HepG2 (cell line): ENCODE measurements around the gene PLD1. TPM values are rescaled to one million over a fixed set of nuclear protein-coding genes. Genes with fewer than 3 reads are reported as not detected.
"Not testable (repeated sequence)": the region's sequence is repeated elsewhere in the genome, so short reads cannot be mapped to it uniquely, and the experiment has no call there.

Experiments
- ATAC-seq: fragments of 200-7000 bp; cut with Tn5 transposase; 3 replicates; pipeline ENCODE4 v1.9.1; 2020; ENCODE audit warnings: mild to moderate bottlenecking, moderate library complexity
- BruUV-seq: library from RNA; stranded (reverse); fragments of 400-500 nt; replicated peaks from 2 replicates; lab custom pipeline; 2021; lab: Mats Ljungman, UMichigan
- CTCF ChIA-PET: fragments of 300-600 bp; formaldehyde crosslinking; extraction: SDS; loops from one replicate; lab custom pipeline; 2021; ENCODE audit warnings: low total read pairs, inconsistent platforms, low intra/inter-chr PET ratio; lab: Yijun Ruan, JAX
- POLR2A ChIA-PET: fragments of 350-600 bp; sonication (Branson Sonifier 250); formaldehyde crosslinking; loops from one replicate; lab custom pipeline; 2020; ENCODE audit warnings: antibody characterized with exemption, inconsistent platforms; lab: Yijun Ruan, JAX
- DNase-seq: peaks from one replicate; pipeline ENCODE4 v3.0.0-alpha.2; 2015; ENCODE audit warnings: low spot score
- FAIRE-seq: peaks from 3 replicates; lab custom pipeline; 2011; peaks lifted over from hg19 to GRCh38; lab: Jason Lieb, UNC
- H2AFZ ChIP-seq: one replicate; pipeline ENCODE4 v1.6.1; 2011; ENCODE audit warnings: low read length, inconsistent platforms
- H3K27ac ChIP-seq: fragments of 300-600 bp; 3 replicates; pipeline ENCODE4 v1.8.0; 2011; ENCODE audit warnings: mixed run types, mild to moderate bottlenecking, mixed read lengths, low read length, inconsistent platforms; ENCODE audit not compliant: insufficient read depth; ENCODE audit errors: extremely low read length
- H3K27me3 ChIP-seq, 2 experiments: fragments of 200-600 bp in 1 of 2; 2 replicates in 1 of 2; 3 replicates in 1 of 2; pipeline versions ENCODE4 v1.6.0 to v1.8.0; 2011; ENCODE audit warnings: low read length in 2 of 2, mild to moderate bottlenecking in 2 of 2, moderate library complexity in 2 of 2, inconsistent platforms in 1 of 2; ENCODE audit not compliant: insufficient read depth in 2 of 2, control insufficient read depth in 1 of 2
- H3K36me3 ChIP-seq, 2 experiments: fragments of 200-600 bp in 1 of 2; replicated peaks in 1 of 2; 2 replicates in 1 of 2; 3 replicates in 1 of 2; pipeline versions ENCODE4 v1.5.1 to v1.8.0; 2011; ENCODE audit warnings: low read length in 2 of 2, inconsistent platforms in 1 of 2; ENCODE audit not compliant: insufficient read depth in 2 of 2, control insufficient read depth in 1 of 2
- H3K4me1 ChIP-seq: 2 replicates; pipeline ENCODE4 v1.5.1; 2012; ENCODE audit warnings: low read length, inconsistent platforms; ENCODE audit not compliant: insufficient read depth
- H3K4me2 ChIP-seq: 2 replicates; pipeline ENCODE4 v1.6.0; 2011; ENCODE audit warnings: low read depth, low read length, inconsistent platforms
- H3K4me3 ChIP-seq, 3 experiments: fragments of 200-600 bp in 1 of 3; sonication (generic), shearing (Covaris generic) in 1 of 3; replicated peaks in 1 of 3; 2 replicates each; pipeline ENCODE4 v1.5.1; 2011 to 2016; ENCODE audit warnings: low read length in 3 of 3, inconsistent platforms in 2 of 3, low read depth in 2 of 3, mild to moderate bottlenecking in 2 of 3, control low read depth in 1 of 3, mixed read lengths in 1 of 3; ENCODE audit not compliant: insufficient read depth in 1 of 3
- H3K79me2 ChIP-seq: one replicate; pipeline ENCODE4 v1.6.1; 2011; ENCODE audit warnings: low read length, inconsistent platforms; ENCODE audit not compliant: insufficient read depth
- H3K9ac ChIP-seq: 2 replicates; pipeline ENCODE4 v1.6.0; 2011; ENCODE audit warnings: mild to moderate bottlenecking, low read depth, low read length, inconsistent platforms; ENCODE audit not compliant: insufficient read depth
- H3K9me3 ChIP-seq: 2 replicates; pipeline ENCODE4 v1.5.1; 2012; ENCODE audit warnings: mild to moderate bottlenecking, low read length
- H4K20me1 ChIP-seq: 2 replicates; pipeline ENCODE4 v1.6.0; 2011; ENCODE audit warnings: inconsistent platforms, mild to moderate bottlenecking, low read length, moderate library complexity; ENCODE audit not compliant: insufficient read depth
- ATRX ChIP-seq: sonication (generic); formaldehyde crosslinking; IDR thresholded peaks from 2 replicates; pipeline ENCODE4 v1.4.0; 2020; ENCODE audit warnings: missing genetic modification reagents, borderline replicate concordance
- CBX1 ChIP-seq: IDR thresholded peaks from one replicate; pipeline ENCODE4 v1.6.1; 2016; ENCODE audit warnings: antibody characterized with exemption, low read depth
- GTF2F1 ChIP-seq: fragments of 150-350 bp; IDR thresholded peaks from 2 replicates; pipeline ENCODE4 v1.6.1; 2014; ENCODE audit warnings: low read length
- HES4 ChIP-seq: sonication (generic); formaldehyde crosslinking; IDR thresholded peaks from 2 replicates; pipeline ENCODE4 v1.9.0; 2021; ENCODE audit warnings: mild to moderate bottlenecking, missing genetic modification reagents, borderline replicate concordance
- MTA3 ChIP-seq: sonication (generic); formaldehyde crosslinking; IDR thresholded peaks from 2 replicates; pipeline ENCODE4 v1.4.0; 2020; ENCODE audit warnings: missing genetic modification reagents
- NKX3-1 ChIP-seq: sonication (generic); formaldehyde crosslinking; IDR thresholded peaks from 2 replicates; pipeline ENCODE4 v1.5.0; 2020; ENCODE audit warnings: missing genetic modification reagents
- NR2C2 ChIP-seq: sonication (generic); formaldehyde crosslinking; IDR thresholded peaks from 2 replicates; pipeline ENCODE4 v1.4.0; 2020; ENCODE audit warnings: missing genetic modification reagents, mild to moderate bottlenecking, moderate library complexity, borderline replicate concordance
- SMARCE1 ChIP-seq: fragments of 450-650 bp; IDR thresholded peaks from 2 replicates; pipeline ENCODE4 v1.6.1; 2017; ENCODE audit warnings: borderline replicate concordance
- ZNF552 ChIP-seq: sonication (generic); formaldehyde crosslinking; IDR thresholded peaks from 2 replicates; pipeline ENCODE4 v1.9.0; 2022; ENCODE audit warnings: missing genetic modification reagents, mild to moderate bottlenecking, borderline replicate concordance
- ZNF615 ChIP-seq: sonication (generic); formaldehyde crosslinking; IDR thresholded peaks from 2 replicates; pipeline ENCODE4 v1.5.0; 2020; ENCODE audit warnings: mild to moderate bottlenecking, missing genetic modification reagents, borderline replicate concordance
- WGBS: methylation state at CpG from one replicate; pipeline ENCODE4 v1.1.6; 2017; ENCODE audit warnings: low lambda C conversion rate; 5-methylcytosine and 5-hydroxymethylcytosine counted together
- in situ Hi-C: cut with HindIII; loops from 2 replicates; pipeline ENCODE4 v1.10.0; 2017; ENCODE audit warnings: low pct_unique_long_range_greater_than_20kb; ENCODE audit not compliant: extremely low pct_ligation_motif_present
- intact Hi-C: fragments of 100-400 bp; cut with micrococcal nuclease; formaldehyde crosslinking; loops from one replicate; pipeline ENCODE4 v1.10.0; 2022; ENCODE audit not compliant: unreplicated experiment
- polyA plus RNA-seq, 8 experiments: library from polyadenylated mRNA; depleted of rRNA in 3 of 8; stranded (reverse) in 7 of 8; unstranded in 1 of 8; fragments of >200 nt; fragmentation: Illumina TruSeq in 4 of 8; extraction: Trizol in 4 of 8; gene quantifications; 2 replicates each; pipeline versions ENCODE4 v1.2.1 to v1.2.3, GENCODE V29; 2011 to 2016; ENCODE audit warnings: low read depth in 4 of 8, missing spikeins in 1 of 8, mixed read lengths in 1 of 8; ENCODE audit not compliant: insufficient read depth in 1 of 8
- total RNA-seq, 5 experiments: library from RNA; depleted of rRNA; stranded (reverse); fragments of >200 nt; fragmentation: Illumina TruSeq; extraction: Trizol; gene quantifications; 2 replicates each; pipeline ENCODE4 v1.2.3, GENCODE V29; 2016; ENCODE audit warnings: low read depth in 1 of 5
- TF ChIP-seq, protein P1 (sequence below): conservative IDR thresholded peaks from 2 replicates; pipeline ENCODE4 v1.6.1; 2018; ENCODE audit warnings: missing genetic modification reagents
- TF ChIP-seq, protein P2 (sequence below): IDR thresholded peaks from 2 replicates; pipeline ENCODE4 v1.6.1; 2018; ENCODE audit warnings: missing genetic modification reagents
- TF ChIP-seq, protein P3 (sequence below): sonication (generic); formaldehyde crosslinking; IDR thresholded peaks from 2 replicates; pipeline ENCODE4 v1.8.0; 2022; ENCODE audit warnings: missing genetic modification reagents, mild to moderate bottlenecking, moderate library complexity, borderline replicate concordance

The PLD1 gene
- total and polyA plus RNA-seq, 2 of the 13 experiments (the other 11 are each of a cell fraction or from before 2014, with no cell fraction given): 27.1 to 59.4 TPM

DNA sequence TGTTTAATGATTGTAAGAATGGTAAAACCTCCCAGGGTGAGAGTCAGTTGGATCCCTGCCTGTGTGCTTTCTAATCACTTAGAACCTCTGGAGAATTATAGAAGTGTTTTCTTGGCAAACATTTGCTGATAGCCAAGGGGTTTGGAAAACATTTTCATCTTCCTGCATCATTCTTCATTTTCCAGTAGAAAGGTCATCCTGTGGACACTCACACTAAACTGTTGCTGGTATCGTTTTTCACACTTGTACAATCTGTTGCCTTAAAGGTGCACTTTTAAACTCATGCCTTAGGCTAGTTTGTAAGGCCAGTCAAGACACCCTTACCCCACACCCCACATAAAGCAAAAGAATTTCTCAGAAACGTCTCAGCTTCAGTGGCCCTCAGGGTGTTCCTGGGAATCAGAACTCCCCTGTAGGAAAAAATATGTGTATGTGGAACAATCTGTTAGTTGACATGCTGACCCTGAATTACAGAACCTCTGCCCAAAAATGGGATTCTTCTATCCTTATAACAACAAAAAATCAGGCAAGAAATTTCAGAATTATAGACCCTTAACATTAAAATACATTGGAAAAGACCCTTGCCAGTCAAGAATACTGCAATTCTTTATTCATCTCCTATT lies 5.8 kb upstream of the PLD1 start:
- in situ Hi-C loops (no loop called here), intact Hi-C loops (no loop called here)
- Histone ChIP-seq H3K79me2 (peaks cover 7% of the 10 kb centered on the region), H3K4me2 (no peak overlapping the region), H3K36me3 (no peaks in the 10 kb centered on the region), H3K4me3 (no peak overlapping the region), H3K27me3 (no peaks in the 10 kb centered on the region), H3K9ac (no peak overlapping the region), H2AFZ (no peak overlapping the region), H4K20me1 (no peaks in the 10 kb centered on the region), H3K27ac (no peak overlapping the region), H3K4me1 (peaks cover 46% of the 10 kb centered on the region), H3K9me3 (no peaks in the 10 kb centered on the region)
- WGBS: 56% methylated on average over 2 of the region's 2 CpGs
- CTCF ChIA-PET: no interaction called here
- no peak for DNase-seq
- TF ChIP-seq NR2C2 (CRISPR knock-in tag) (no peak), ZNF552 (no peak), GTF2F1 (no peak), ATRX (CRISPR knock-in tag) (no peak), NKX3-1 (CRISPR knock-in tag) (no peak), MTA3 (CRISPR knock-in tag) (no peak), ZNF615 (no peak), HES4 (CRISPR knock-in tag) (no peak), CBX1 (no peak), SMARCE1 (no peak)
- TF ChIP-seq, protein P1, sequence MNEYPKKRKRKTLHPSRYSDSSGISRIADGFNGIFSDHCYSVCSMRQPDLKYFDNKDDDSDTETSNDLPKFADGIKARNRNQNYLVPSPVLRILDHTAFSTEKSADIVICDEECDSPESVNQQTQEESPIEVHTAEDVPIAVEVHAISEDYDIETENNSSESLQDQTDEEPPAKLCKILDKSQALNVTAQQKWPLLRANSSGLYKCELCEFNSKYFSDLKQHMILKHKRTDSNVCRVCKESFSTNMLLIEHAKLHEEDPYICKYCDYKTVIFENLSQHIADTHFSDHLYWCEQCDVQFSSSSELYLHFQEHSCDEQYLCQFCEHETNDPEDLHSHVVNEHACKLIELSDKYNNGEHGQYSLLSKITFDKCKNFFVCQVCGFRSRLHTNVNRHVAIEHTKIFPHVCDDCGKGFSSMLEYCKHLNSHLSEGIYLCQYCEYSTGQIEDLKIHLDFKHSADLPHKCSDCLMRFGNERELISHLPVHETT: no peak
- TF ChIP-seq, protein P2, sequence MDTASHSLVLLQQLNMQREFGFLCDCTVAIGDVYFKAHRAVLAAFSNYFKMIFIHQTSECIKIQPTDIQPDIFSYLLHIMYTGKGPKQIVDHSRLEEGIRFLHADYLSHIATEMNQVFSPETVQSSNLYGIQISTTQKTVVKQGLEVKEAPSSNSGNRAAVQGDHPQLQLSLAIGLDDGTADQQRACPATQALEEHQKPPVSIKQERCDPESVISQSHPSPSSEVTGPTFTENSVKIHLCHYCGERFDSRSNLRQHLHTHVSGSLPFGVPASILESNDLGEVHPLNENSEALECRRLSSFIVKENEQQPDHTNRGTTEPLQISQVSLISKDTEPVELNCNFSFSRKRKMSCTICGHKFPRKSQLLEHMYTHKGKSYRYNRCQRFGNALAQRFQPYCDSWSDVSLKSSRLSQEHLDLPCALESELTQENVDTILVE (CRISPR knock-in tag): no peak
- TF ChIP-seq, protein P3, sequence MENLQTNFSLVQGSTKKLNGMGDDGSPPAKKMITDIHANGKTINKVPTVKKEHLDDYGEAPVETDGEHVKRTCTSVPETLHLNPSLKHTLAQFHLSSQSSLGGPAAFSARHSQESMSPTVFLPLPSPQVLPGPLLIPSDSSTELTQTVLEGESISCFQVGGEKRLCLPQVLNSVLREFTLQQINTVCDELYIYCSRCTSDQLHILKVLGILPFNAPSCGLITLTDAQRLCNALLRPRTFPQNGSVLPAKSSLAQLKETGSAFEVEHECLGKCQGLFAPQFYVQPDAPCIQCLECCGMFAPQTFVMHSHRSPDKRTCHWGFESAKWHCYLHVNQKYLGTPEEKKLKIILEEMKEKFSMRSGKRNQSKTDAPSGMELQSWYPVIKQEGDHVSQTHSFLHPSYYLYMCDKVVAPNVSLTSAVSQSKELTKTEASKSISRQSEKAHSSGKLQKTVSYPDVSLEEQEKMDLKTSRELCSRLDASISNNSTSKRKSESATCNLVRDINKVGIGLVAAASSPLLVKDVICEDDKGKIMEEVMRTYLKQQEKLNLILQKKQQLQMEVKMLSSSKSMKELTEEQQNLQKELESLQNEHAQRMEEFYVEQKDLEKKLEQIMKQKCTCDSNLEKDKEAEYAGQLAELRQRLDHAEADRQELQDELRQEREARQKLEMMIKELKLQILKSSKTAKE (CRISPR knock-in tag): no peak
- no TSS peak for BruUV-seq
- FAIRE-seq: no peak
- POLR2A ChIA-PET: no interaction called here
- no peak for ATAC-seq

DNA sequence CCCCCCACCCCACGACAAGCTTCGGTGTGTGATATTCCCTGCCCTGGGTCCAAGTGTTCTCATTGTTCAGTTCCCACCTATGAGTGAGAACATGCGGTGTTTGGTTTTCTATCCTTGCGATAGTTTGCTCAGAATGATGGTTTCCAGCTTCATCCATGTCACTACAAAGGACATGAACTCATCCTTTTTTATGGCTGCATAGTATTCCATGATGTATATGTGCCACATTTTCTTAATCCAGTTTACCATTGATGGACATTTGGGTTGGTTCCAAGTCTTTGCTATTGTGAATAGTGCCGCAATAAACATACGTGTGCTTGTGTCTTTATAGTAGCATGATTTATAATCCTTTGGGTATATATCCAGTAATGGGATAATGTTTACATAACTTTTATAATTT lies 4.4 kb upstream of the PLD1 start:
- H2AFZ ChIP-seq, H3K27ac ChIP-seq, H3K9ac ChIP-seq, H3K36me3 ChIP-seq, ATAC-seq, FAIRE-seq, BruUV-seq, H3K9me3 ChIP-seq, DNase-seq, H3K27me3 ChIP-seq, H4K20me1 ChIP-seq, H3K4me2 ChIP-seq, in situ Hi-C loops, intact Hi-C loops, H3K4me3 ChIP-seq, CTCF ChIA-PET: not testable (repeated sequence)
- POLR2A ChIA-PET: interaction anchor here (0.6 to 1.2 kb wide), 2 partner anchors 8 to 223 kb away, joined by 3 to 4 read pairs; no protein-coding TSS in a partner anchor
- Histone ChIP-seq H3K4me1 (peaks cover 46% of the 10 kb centered on the region), H3K79me2 (peaks cover 18% of the 10 kb centered on the region)
- WGBS: 97% methylated on average over 6 of the region's 6 CpGs
